HEK293 (cell line): ENCODE data around the gene ACTR6.

Experiments used
- CTCF ChIA-PET: fragments of 350-600 bp; formaldehyde crosslinking; extraction: SDS; loops from one replicate; lab custom pipeline; 2021; ENCODE audit warnings: antibody characterized with exemption; lab: Yijun Ruan, JAX
- POLR2A ChIA-PET: fragments of 300-600 bp; formaldehyde crosslinking; extraction: SDS; loops from one replicate; lab custom pipeline; 2020; ENCODE audit warnings: antibody characterized with exemption, inconsistent platforms; lab: Yijun Ruan, JAX
- H3K27ac ChIP-seq: fragments of 200-500 bp; sonication (Bioruptor generic); 2 replicates; pipeline ENCODE4 v1.5.1; 2014; ENCODE audit warnings: low read depth, low read length, control low read depth, inconsistent platforms; ENCODE audit errors: extremely low read depth
- H3K36me3 ChIP-seq, 2 experiments: fragments of 200-500 bp in 1 of 2; sonication (Bioruptor generic) in 1 of 2; 1 replicate in 1 of 2; 2 replicates in 1 of 2; pipeline ENCODE4 v1.5.1; 2014 to 2017; ENCODE audit warnings: inconsistent platforms in 2 of 2, low read length in 2 of 2; ENCODE audit not compliant: control insufficient read depth in 2 of 2, insufficient read depth in 1 of 2
- H3K4me1 ChIP-seq: fragments of 200-500 bp; sonication (Bioruptor generic); 2 replicates; pipeline ENCODE4 v1.5.1; 2014; ENCODE audit warnings: mild to moderate bottlenecking, low read length, inconsistent platforms; ENCODE audit not compliant: control insufficient read depth, insufficient read depth
- H3K4me3 ChIP-seq: 2 replicates; pipeline ENCODE4 v1.5.1; 2011; ENCODE audit warnings: low read depth, mild to moderate bottlenecking, control low read depth, low read length, moderate library complexity
- H3K9me3 ChIP-seq: fragments of 200-500 bp; sonication (Bioruptor generic); 2 replicates; pipeline ENCODE4 v1.5.1; 2014; ENCODE audit warnings: low read depth, low read length, inconsistent platforms; ENCODE audit not compliant: control insufficient read depth, insufficient read depth
- BCL11B ChIP-seq: fragments of 450-650 bp; formaldehyde crosslinking; IDR thresholded peaks from 2 replicates; pipeline ENCODE4 v1.5.1; 2016; ENCODE audit warnings: low read depth, missing biosample characterization, missing genetic modification characterization
- GFI1B ChIP-seq: fragments of 450-650 bp; formaldehyde crosslinking; IDR thresholded peaks from 2 replicates; pipeline ENCODE4 v1.5.1; 2016; ENCODE audit warnings: missing biosample characterization, missing genetic modification characterization
- GLIS1 ChIP-seq: fragments of 450-650 bp; formaldehyde crosslinking; IDR thresholded peaks from 2 replicates; pipeline ENCODE4 v1.5.1; 2016; ENCODE audit warnings: missing biosample characterization, missing genetic modification characterization
- HOXA7 ChIP-seq: sonication (generic); formaldehyde crosslinking; IDR thresholded peaks from 2 replicates; pipeline ENCODE4 v1.8.1; 2022; ENCODE audit warnings: missing genetic modification reagents, borderline replicate concordance
- HOXC10 ChIP-seq: sonication (generic); formaldehyde crosslinking; IDR thresholded peaks from 2 replicates; pipeline ENCODE4 v1.8.1; 2023; ENCODE audit warnings: mild to moderate bottlenecking, missing genetic modification reagents
- KLF9 ChIP-seq: fragments of 450-650 bp; formaldehyde crosslinking; IDR thresholded peaks from 2 replicates; pipeline ENCODE4 v1.5.1; 2016; ENCODE audit warnings: missing biosample characterization, missing genetic modification characterization, low read depth
- SCRT1 ChIP-seq: fragments of 450-650 bp; formaldehyde crosslinking; IDR thresholded peaks from 2 replicates; pipeline ENCODE4 v1.5.1; 2016; ENCODE audit warnings: missing biosample characterization, missing genetic modification characterization, borderline replicate concordance
- SP7 ChIP-seq: fragments of 450-650 bp; formaldehyde crosslinking; IDR thresholded peaks from 2 replicates; pipeline ENCODE4 v1.5.1; 2016; ENCODE audit warnings: missing biosample characterization, missing genetic modification characterization
- WT1 ChIP-seq: fragments of 450-650 bp; formaldehyde crosslinking; IDR thresholded peaks from 2 replicates; pipeline ENCODE4 v1.5.1; 2016; ENCODE audit warnings: missing biosample characterization, missing genetic modification characterization
- ZBTB17 ChIP-seq: fragments of 450-650 bp; formaldehyde crosslinking; IDR thresholded peaks from 2 replicates; pipeline ENCODE4 v1.5.1; 2016; ENCODE audit warnings: missing biosample characterization, missing genetic modification characterization
- ZBTB20 ChIP-seq: fragments of 450-650 bp; formaldehyde crosslinking; IDR thresholded peaks from 2 replicates; pipeline ENCODE4 v1.5.1; 2016; ENCODE audit warnings: missing biosample characterization, missing genetic modification characterization
- ZBTB8A ChIP-seq: fragments of 450-650 bp; formaldehyde crosslinking; IDR thresholded peaks from 2 replicates; pipeline ENCODE4 v1.5.1; 2016; ENCODE audit warnings: missing biosample characterization, missing genetic modification characterization
- ZNF112 ChIP-seq: fragments of 450-650 bp; formaldehyde crosslinking; IDR thresholded peaks from 2 replicates; pipeline ENCODE4 v1.5.0; 2017; ENCODE audit warnings: missing biosample characterization, missing genetic modification characterization
- ZNF132 ChIP-seq: fragments of 450-650 bp; formaldehyde crosslinking; IDR thresholded peaks from 2 replicates; pipeline ENCODE4 v1.5.1; 2017; ENCODE audit warnings: missing biosample characterization, missing genetic modification characterization, borderline replicate concordance
- ZNF133 ChIP-seq: fragments of 450-650 bp; formaldehyde crosslinking; IDR thresholded peaks from 2 replicates; pipeline ENCODE4 v1.5.1; 2016; ENCODE audit warnings: missing biosample characterization, missing genetic modification characterization
- ZNF174 ChIP-seq: fragments of 450-650 bp; formaldehyde crosslinking; IDR thresholded peaks from 2 replicates; pipeline ENCODE4 v1.5.0; 2017; ENCODE audit warnings: missing biosample characterization, mild to moderate bottlenecking, missing genetic modification characterization
- ZNF175 ChIP-seq: fragments of 450-650 bp; formaldehyde crosslinking; IDR thresholded peaks from 2 replicates; pipeline ENCODE4 v1.5.1; 2016; ENCODE audit warnings: missing biosample characterization, missing genetic modification characterization
- ZNF302 ChIP-seq: fragments of 450-650 bp; formaldehyde crosslinking; IDR thresholded peaks from 2 replicates; pipeline ENCODE4 v1.5.1; 2016; ENCODE audit warnings: missing biosample characterization, missing genetic modification characterization, low read depth
- ZNF366 ChIP-seq: fragments of 450-650 bp; formaldehyde crosslinking; conservative IDR thresholded peaks from 2 replicates; pipeline ENCODE4 v1.5.1; 2016; ENCODE audit warnings: missing biosample characterization, missing genetic modification characterization
- ZNF48 ChIP-seq: fragments of 450-650 bp; formaldehyde crosslinking; IDR thresholded peaks from 2 replicates; pipeline ENCODE4 v1.5.1; 2016; ENCODE audit warnings: missing biosample characterization, missing genetic modification characterization
- ZNF501 ChIP-seq: fragments of 450-650 bp; formaldehyde crosslinking; IDR thresholded peaks from 2 replicates; pipeline ENCODE4 v1.5.1; 2016; ENCODE audit warnings: missing biosample characterization, missing genetic modification characterization
- ZNF544 ChIP-seq: fragments of 450-650 bp; formaldehyde crosslinking; IDR thresholded peaks from 2 replicates; pipeline ENCODE4 v1.5.0; 2017; ENCODE audit warnings: missing biosample characterization, missing genetic modification characterization
- ZNF558 ChIP-seq: fragments of 450-650 bp; formaldehyde crosslinking; IDR thresholded peaks from 2 replicates; pipeline ENCODE4 v1.5.1; 2016; ENCODE audit warnings: missing biosample characterization, missing genetic modification characterization
- ZNF585B ChIP-seq: fragments of 450-650 bp; formaldehyde crosslinking; IDR thresholded peaks from 2 replicates; pipeline ENCODE4 v1.5.1; 2016; ENCODE audit warnings: missing biosample characterization, missing genetic modification characterization
- ZNF600 ChIP-seq: fragments of 450-650 bp; formaldehyde crosslinking; IDR thresholded peaks from 2 replicates; pipeline ENCODE4 v1.5.1; 2016; ENCODE audit warnings: missing biosample characterization, missing genetic modification characterization
- ZNF623 ChIP-seq: fragments of 450-650 bp; formaldehyde crosslinking; IDR thresholded peaks from 2 replicates; pipeline ENCODE4 v1.5.1; 2016; ENCODE audit warnings: missing biosample characterization, missing genetic modification characterization
- ZNF624 ChIP-seq: fragments of 450-650 bp; formaldehyde crosslinking; IDR thresholded peaks from 2 replicates; pipeline ENCODE4 v1.5.1; 2017; ENCODE audit warnings: missing biosample characterization, missing genetic modification characterization
- ZNF654 ChIP-seq: fragments of 450-650 bp; formaldehyde crosslinking; IDR thresholded peaks from 2 replicates; pipeline ENCODE4 v1.5.1; 2016; ENCODE audit warnings: low read depth, missing biosample characterization, missing genetic modification characterization
- ZNF658 ChIP-seq: fragments of 450-650 bp; formaldehyde crosslinking; IDR thresholded peaks from 2 replicates; pipeline ENCODE4; 2016; ENCODE audit warnings: missing biosample characterization, missing genetic modification characterization
- TF ChIP-seq, protein P1 (sequence below): fragments of 450-650 bp; formaldehyde crosslinking; IDR thresholded peaks from 2 replicates; pipeline ENCODE4 v1.5.1; 2016; ENCODE audit warnings: missing biosample characterization, missing genetic modification characterization
- TF ChIP-seq, protein P2 (sequence below): fragments of 450-650 bp; formaldehyde crosslinking; optimal IDR thresholded peaks from 2 replicates; pipeline ENCODE3; 2016; ENCODE audit warnings: missing biosample characterization, mild to moderate bottlenecking, missing genetic modification characterization
- TF ChIP-seq, protein P3 (sequence below): fragments of 450-650 bp; formaldehyde crosslinking; IDR thresholded peaks from 2 replicates; pipeline ENCODE4 v1.5.1; 2016; ENCODE audit warnings: missing biosample characterization, missing genetic modification characterization, low read depth

The ACTR6 gene

DNA sequence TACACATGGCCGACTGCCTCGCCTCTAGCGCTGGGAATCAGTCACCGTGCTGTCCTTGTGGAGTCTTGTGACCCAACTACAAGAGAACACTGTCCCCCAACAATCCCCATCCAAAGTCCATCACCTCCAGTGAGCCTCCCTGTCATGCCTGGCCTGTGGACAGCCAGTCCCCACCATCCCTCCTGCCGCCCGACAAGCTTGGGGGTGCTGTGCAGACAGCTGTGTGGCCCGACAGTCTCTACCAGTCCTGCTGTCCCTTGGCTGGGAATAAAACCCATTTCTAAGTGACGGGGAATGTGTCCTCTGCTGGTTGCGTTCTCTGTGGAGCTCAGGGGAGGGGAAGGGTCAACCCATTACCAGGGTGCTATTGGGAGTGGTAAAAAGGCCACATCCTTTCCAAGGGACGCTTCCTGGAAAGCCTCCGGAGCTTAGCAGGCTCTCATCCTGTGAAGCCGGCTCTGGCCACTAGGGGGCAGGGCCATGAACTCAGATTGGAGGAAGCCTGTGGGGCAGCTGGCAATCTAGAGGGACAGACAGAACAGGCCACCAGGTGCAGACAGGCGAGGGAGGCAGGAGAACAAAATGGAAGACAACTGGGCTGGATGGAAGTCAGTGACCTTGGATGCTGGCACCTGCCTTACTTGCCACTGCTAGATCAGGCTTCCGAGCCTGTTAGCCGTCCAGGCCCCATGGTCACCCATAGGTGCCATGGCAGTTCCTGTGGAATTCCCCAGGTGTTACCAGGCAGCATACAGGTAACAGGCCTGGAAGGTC is 46.0 kb upstream of the ACTR6 start (continued):
- TF ChIP-seq ZNF544 (no peak), ZNF654 (tag by site-specific recombination) (peak; percentile 30), HOXA7 (CRISPR knock-in tag) (no peak), GFI1B (no peak), ZNF133 (tag by site-specific recombination) (no peak), ZNF112 (tag by site-specific recombination) (no peak)

DNA sequence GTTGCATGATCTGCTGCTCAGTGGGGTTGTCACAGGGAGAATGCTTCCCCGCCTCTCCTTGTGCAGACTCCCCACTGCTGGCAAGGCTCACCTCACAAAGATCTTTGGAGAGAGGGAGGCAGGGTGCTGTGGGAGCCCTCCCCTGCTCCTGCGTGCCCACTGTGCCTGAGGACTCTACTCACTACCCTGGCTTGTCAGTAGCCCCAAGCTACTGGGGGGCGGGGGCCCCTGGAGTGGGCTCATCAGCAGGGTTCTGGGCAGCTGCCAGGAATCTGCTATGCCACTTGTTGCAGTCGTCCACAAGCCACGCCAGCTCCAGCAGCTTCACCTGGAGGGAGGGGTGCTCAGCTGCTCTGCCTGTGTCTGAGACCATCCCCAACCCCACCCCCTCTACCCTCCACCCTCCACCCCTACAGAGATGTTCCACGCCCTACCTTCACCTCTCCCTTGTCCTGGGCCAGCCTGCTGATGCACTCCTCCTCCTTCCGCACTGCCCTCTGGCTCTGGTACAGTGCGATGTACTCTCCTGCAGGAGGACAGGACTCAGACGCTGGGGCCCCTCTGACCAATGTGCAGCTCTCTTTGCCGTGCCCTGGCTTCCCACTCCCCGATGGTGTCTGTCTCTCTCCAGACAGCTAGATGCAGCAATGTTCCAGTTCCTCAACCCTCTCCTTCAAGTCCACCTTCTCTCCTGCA is 43.7 kb upstream of the ACTR6 start:
- Histone ChIP-seq H3K27ac (no peak overlapping the region), H3K4me1 (no peaks in the 10 kb centered on the region), H3K36me3 (no peaks in the 10 kb centered on the region), H3K4me3 (no peak overlapping the region), H3K9me3 (no peaks in the 10 kb centered on the region)
- ChIA-PET POLR2A (no interaction called here), CTCF (interaction anchor here (0.8 kb wide), 1 partner anchor 28 kb away, joined by 5 read pairs; no protein-coding TSS in a partner anchor)
- TF ChIP-seq ZBTB8A (tag by site-specific recombination) (no peak), ZNF501 (no peak), ZBTB17 (tag by site-specific recombination) (peak; percentile 19; the same call in 1 of the 2 replicates), ZNF366 (no peak), SCRT1 (tag by site-specific recombination) (peak; percentile 46; the same call in 1 of the 2 replicates), BCL11B (tag by site-specific recombination) (no peak), ZBTB20 (tag by site-specific recombination) (peak; percentile 53; the same call in 1 of the 2 replicates), ZNF48 (tag by site-specific recombination) (no peak), KLF9 (tag by site-specific recombination) (no peak), ZNF623 (no peak), ZNF624 (tag by site-specific recombination) (no peak), ZNF544 (no peak), HOXC10 (CRISPR knock-in tag) (no peak), ZNF585B (tag by site-specific recombination) (no peak), ZNF600 (no peak), GLIS1 (no peak), ZNF658 (tag by site-specific recombination) (no peak), ZNF174 (tag by site-specific recombination) (no peak), WT1 (no peak), ZNF175 (tag by site-specific recombination) (no peak), ZNF302 (tag by site-specific recombination) (no peak), ZNF132 (no peak), SP7 (tag by site-specific recombination) (no peak), ZNF558 (tag by site-specific recombination) (no peak)
- TF ChIP-seq, protein P1, sequence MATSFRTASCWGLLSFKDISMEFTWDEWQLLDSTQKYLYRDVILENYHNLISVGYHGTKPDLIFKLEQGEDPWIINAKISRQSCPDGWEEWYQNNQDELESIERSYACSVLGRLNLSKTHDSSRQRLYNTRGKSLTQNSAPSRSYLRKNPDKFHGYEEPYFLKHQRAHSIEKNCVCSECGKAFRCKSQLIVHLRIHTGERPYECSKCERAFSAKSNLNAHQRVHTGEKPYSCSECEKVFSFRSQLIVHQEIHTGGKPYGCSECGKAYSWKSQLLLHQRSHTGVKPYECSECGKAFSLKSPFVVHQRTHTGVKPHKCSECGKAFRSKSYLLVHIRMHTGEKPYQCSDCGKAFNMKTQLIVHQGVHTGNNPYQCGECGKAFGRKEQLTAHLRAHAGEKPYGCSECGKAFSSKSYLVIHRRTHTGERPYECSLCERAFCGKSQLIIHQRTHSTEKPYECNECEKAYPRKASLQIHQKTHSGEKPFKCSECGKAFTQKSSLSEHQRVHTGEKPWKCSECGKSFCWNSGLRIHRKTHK, result no peak
- TF ChIP-seq, protein P2, sequence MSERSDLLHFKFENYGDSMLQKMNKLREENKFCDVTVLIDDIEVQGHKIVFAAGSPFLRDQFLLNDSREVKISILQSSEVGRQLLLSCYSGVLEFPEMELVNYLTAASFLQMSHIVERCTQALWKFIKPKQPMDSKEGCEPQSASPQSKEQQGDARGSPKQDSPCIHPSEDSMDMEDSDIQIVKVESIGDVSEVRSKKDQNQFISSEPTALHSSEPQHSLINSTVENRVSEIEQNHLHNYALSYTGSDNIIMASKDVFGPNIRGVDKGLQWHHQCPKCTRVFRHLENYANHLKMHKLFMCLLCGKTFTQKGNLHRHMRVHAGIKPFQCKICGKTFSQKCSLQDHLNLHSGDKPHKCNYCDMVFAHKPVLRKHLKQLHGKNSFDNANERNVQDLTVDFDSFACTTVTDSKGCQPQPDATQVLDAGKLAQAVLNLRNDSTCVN (tag by site-specific recombination), result no peak
- TF ChIP-seq, protein P3, sequence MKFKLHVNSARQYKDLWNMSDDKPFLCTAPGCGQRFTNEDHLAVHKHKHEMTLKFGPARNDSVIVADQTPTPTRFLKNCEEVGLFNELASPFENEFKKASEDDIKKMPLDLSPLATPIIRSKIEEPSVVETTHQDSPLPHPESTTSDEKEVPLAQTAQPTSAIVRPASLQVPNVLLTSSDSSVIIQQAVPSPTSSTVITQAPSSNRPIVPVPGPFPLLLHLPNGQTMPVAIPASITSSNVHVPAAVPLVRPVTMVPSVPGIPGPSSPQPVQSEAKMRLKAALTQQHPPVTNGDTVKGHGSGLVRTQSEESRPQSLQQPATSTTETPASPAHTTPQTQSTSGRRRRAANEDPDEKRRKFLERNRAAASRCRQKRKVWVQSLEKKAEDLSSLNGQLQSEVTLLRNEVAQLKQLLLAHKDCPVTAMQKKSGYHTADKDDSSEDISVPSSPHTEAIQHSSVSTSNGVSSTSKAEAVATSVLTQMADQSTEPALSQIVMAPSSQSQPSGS (tag by site-specific recombination), result no peak
